ENCODE results near the gene ANAPC10.
"Not testable (repeated sequence)": the region's sequence is repeated elsewhere in the genome, so short reads cannot be mapped to it uniquely, and the experiment has no call there.

ANAPC10 gene

GRCh38 chr4:145011636-145012035 lies 86.4 kb downstream of the ANAPC10 start:
- TF ChIP-seq, protein P1, sequence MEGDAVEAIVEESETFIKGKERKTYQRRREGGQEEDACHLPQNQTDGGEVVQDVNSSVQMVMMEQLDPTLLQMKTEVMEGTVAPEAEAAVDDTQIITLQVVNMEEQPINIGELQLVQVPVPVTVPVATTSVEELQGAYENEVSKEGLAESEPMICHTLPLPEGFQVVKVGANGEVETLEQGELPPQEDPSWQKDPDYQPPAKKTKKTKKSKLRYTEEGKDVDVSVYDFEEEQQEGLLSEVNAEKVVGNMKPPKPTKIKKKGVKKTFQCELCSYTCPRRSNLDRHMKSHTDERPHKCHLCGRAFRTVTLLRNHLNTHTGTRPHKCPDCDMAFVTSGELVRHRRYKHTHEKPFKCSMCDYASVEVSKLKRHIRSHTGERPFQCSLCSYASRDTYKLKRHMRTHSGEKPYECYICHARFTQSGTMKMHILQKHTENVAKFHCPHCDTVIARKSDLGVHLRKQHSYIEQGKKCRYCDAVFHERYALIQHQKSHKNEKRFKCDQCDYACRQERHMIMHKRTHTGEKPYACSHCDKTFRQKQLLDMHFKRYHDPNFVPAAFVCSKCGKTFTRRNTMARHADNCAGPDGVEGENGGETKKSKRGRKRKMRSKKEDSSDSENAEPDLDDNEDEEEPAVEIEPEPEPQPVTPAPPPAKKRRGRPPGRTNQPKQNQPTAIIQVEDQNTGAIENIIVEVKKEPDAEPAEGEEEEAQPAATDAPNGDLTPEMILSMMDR (IDR thresholded peaks at IDR 0.05; ENCODE audit: low read depth, low read length, poor library complexity, severe bottlenecking), result no peak
- no peak for TF ChIP-seq EZH2phosphoT487 (IDR thresholded peaks at IDR 0.05; ENCODE audit: borderline replicate concordance, low read length)
- Histone ChIP-seq H3K36me3 (ENCODE audit: control insufficient read depth, low read length) (no peaks in the 10 kb centered on the region), H4K20me1 (ENCODE audit: control insufficient read depth, insufficient read depth, low read depth, low read length) (no peaks in the 10 kb centered on the region), H3K4me1 (ENCODE audit: control insufficient read depth, low read length) (peaks cover 6% of the 10 kb centered on the region), H3K9me3 (ENCODE audit: control insufficient read depth, insufficient read depth, low read length) (no peaks in the 10 kb centered on the region), H3F3A (ENCODE audit: control insufficient read depth, insufficient read depth) (no peaks in the 10 kb centered on the region), H3K27me3 (ENCODE audit: control insufficient read depth, low read length) (no peaks in the 10 kb centered on the region), H3K4me3 (ENCODE audit: low read length) (no peak overlapping the region), H3K79me2 (ENCODE audit: control insufficient read depth, low read length) (no peaks in the 10 kb centered on the region), H3K9me2 (replicated peaks; ENCODE audit: control insufficient read depth, low read length) (no peaks in the 10 kb centered on the region), H3K4me2 (ENCODE audit: low read length) (no peak overlapping the region), H3K27ac (ENCODE audit: low read depth, low read length) (no peak overlapping the region)

GRCh38 chr4:145010315-145010714 lies 87.7 kb downstream of the ANAPC10 start:
- not testable (repeated sequence) for H3K36me3 ChIP-seq (ENCODE audit: control insufficient read depth, low read length); H3K4me2 ChIP-seq (ENCODE audit: low read length); H3K27me3 ChIP-seq (ENCODE audit: control insufficient read depth, low read length); H3K79me2 ChIP-seq (ENCODE audit: control insufficient read depth, low read length); H3F3A ChIP-seq (ENCODE audit: control insufficient read depth, insufficient read depth); H3K9me3 ChIP-seq (ENCODE audit: control insufficient read depth, insufficient read depth, low read length); H3K27ac ChIP-seq (ENCODE audit: low read depth, low read length); H3K4me3 ChIP-seq (ENCODE audit: low read length); H4K20me1 ChIP-seq (ENCODE audit: control insufficient read depth, insufficient read depth, low read depth, low read length); H3K4me1 ChIP-seq (ENCODE audit: control insufficient read depth, low read length); H3K9me2 ChIP-seq (replicated peaks; ENCODE audit: control insufficient read depth, low read length)

DNA sequence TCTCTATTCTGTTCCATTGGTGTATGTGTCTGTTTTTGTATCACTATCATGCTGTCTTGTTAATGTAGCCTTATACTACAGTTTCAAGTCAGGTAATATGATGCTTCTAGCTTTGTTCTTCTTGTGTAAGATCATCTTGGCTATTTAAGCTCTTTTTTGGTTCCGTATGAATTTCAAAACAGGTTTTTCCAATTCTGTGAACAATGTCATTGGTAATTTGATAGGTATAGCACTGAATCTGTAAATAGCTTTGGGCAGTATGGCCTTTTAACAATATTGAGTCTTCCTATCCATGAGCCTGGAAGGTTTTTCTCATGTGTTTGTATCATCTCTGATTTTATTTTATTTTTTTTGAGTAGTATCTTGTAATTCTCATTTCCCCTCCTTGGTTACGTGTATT lies 94.3 kb downstream of the ANAPC10 start:
- no peaks in the 10 kb centered on the region for H3F3A ChIP-seq (ENCODE audit: control insufficient read depth, insufficient read depth)
- no peaks in the 10 kb centered on the region for H3K36me3 ChIP-seq (ENCODE audit: control insufficient read depth, low read length)
- H3K79me2 ChIP-seq (ENCODE audit: control insufficient read depth, low read length), result no peaks in the 10 kb centered on the region
- TF ChIP-seq, protein P1 (IDR thresholded peaks at IDR 0.05; ENCODE audit: low read depth, low read length, poor library complexity, severe bottlenecking), result no peak
- no peak for TF ChIP-seq EZH2phosphoT487 (IDR thresholded peaks at IDR 0.05; ENCODE audit: borderline replicate concordance, low read length)
- no peaks in the 10 kb centered on the region for H4K20me1 ChIP-seq (ENCODE audit: control insufficient read depth, insufficient read depth, low read depth, low read length)
- no peaks in the 10 kb centered on the region for H3K9me3 ChIP-seq (ENCODE audit: control insufficient read depth, insufficient read depth, low read length)
- no peaks in the 10 kb centered on the region for H3K27me3 ChIP-seq (ENCODE audit: control insufficient read depth, low read length)
- no peak overlapping the region for H3K27ac ChIP-seq (ENCODE audit: low read depth, low read length)
- H3K4me1 ChIP-seq (ENCODE audit: control insufficient read depth, low read length), result no peaks in the 10 kb centered on the region
- no peak overlapping the region for H3K4me2 ChIP-seq (ENCODE audit: low read length)
- no peak overlapping the region for H3K4me3 ChIP-seq (ENCODE audit: low read length)
- H3K9me2 ChIP-seq (replicated peaks; ENCODE audit: control insufficient read depth, low read length), result no peaks in the 10 kb centered on the region

DNA sequence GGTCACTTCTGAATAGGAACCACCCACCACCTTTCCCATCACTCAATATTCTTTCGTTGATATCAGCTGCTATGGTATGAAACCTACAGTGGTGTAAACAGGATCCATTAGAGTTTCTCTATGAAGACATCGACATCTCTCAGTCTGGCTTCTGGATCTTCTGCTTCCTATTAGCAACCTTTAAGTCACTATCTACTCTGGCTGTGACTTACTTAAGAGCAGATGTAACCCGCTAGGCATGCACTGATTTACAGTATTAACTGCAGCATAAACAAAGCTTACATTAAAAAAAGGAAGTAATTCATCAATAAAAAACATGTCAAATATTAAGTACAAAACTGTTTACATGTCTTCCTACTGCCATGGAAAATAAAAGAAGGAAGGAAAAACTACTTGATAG lies 96.4 kb downstream of the ANAPC10 start:
- H3K4me2 ChIP-seq (ENCODE audit: low read length), result no peak overlapping the region
- no peaks in the 10 kb centered on the region for H3K27me3 ChIP-seq (ENCODE audit: control insufficient read depth, low read length)
- H3F3A ChIP-seq (ENCODE audit: control insufficient read depth, insufficient read depth), result no peaks in the 10 kb centered on the region
- H3K4me3 ChIP-seq (ENCODE audit: low read length), result no peak overlapping the region
- H3K9me3 ChIP-seq (ENCODE audit: control insufficient read depth, insufficient read depth, low read length), result no peaks in the 10 kb centered on the region
- no peaks in the 10 kb centered on the region for H3K36me3 ChIP-seq (ENCODE audit: control insufficient read depth, low read length)
- H3K27ac ChIP-seq (ENCODE audit: low read depth, low read length), result no peak overlapping the region
- no peaks in the 10 kb centered on the region for H3K79me2 ChIP-seq (ENCODE audit: control insufficient read depth, low read length)
- TF ChIP-seq, protein P1 (IDR thresholded peaks at IDR 0.05; ENCODE audit: low read depth, low read length, poor library complexity, severe bottlenecking), result no peak
- no peak for TF ChIP-seq EZH2phosphoT487 (IDR thresholded peaks at IDR 0.05; ENCODE audit: borderline replicate concordance, low read length)
- no peaks in the 10 kb centered on the region for H4K20me1 ChIP-seq (ENCODE audit: control insufficient read depth, insufficient read depth, low read depth, low read length)
- no peaks in the 10 kb centered on the region for H3K4me1 ChIP-seq (ENCODE audit: control insufficient read depth, low read length)
- H3K9me2 ChIP-seq (replicated peaks; ENCODE audit: control insufficient read depth, low read length), result no peaks in the 10 kb centered on the region

- H3K79me2 ChIP-seq (ENCODE audit: control insufficient read depth, low read length); H3K27ac ChIP-seq (ENCODE audit: low read depth, low read length); H3K36me3 ChIP-seq (ENCODE audit: control insufficient read depth, low read length); H3F3A ChIP-seq (ENCODE audit: control insufficient read depth, insufficient read depth); H3K9me3 ChIP-seq (ENCODE audit: control insufficient read depth, insufficient read depth, low read length); H3K4me2 ChIP-seq (ENCODE audit: low read length); H3K4me1 ChIP-seq (ENCODE audit: control insufficient read depth, low read length); H4K20me1 ChIP-seq (ENCODE audit: control insufficient read depth, insufficient read depth, low read depth, low read length); H3K27me3 ChIP-seq (ENCODE audit: control insufficient read depth, low read length); H3K4me3 ChIP-seq (ENCODE audit: low read length); H3K9me2 ChIP-seq (replicated peaks; ENCODE audit: control insufficient read depth, low read length): not testable (repeated sequence)
These were observed 97.3 kb downstream of the ANAPC10 start for GRCh38 chr4:145000656-145001055.

Measured in DOHH2 (cell line).